SH-SY5Y (cell line): Measurements from ENCODE around the gene PDE4D.

Experiments
- GATA2 ChIP-seq: IDR thresholded peaks from 2 replicates; pipeline ENCODE4 v1.6.1; 2011; ENCODE audit warnings: mild to moderate bottlenecking, low read depth, low read length
- GATA3 ChIP-seq: IDR thresholded peaks from 2 replicates; pipeline ENCODE4 v1.6.1; 2011; ENCODE audit warnings: low read depth, mild to moderate bottlenecking, low read length, moderate library complexity

GRCh38 chr5:59387127-59387526 is 506.4 kb downstream of the PDE4D start:
- TF ChIP-seq GATA3 (no peak), GATA2 (no peak)
